ENCODE data around the gene TBC1D24. TPM values are rescaled to one million over a fixed set of nuclear protein-coding genes. Genes with fewer than 3 reads are reported as not detected.
A peak's percentile ranks its signal among the peaks of the same experiment; 100 is the strongest.
"Not testable (repeated sequence)": the region's sequence is repeated elsewhere in the genome, so short reads cannot be mapped to it uniquely, and the experiment has no call there.

Gene TBC1D24
- total and polyA plus RNA-seq, 9 of the 15 experiments (the other 6 are each of a cell fraction or from before 2014, with no cell fraction given), result 1.7 to 22.6 (median 7.2) TPM

DNA sequence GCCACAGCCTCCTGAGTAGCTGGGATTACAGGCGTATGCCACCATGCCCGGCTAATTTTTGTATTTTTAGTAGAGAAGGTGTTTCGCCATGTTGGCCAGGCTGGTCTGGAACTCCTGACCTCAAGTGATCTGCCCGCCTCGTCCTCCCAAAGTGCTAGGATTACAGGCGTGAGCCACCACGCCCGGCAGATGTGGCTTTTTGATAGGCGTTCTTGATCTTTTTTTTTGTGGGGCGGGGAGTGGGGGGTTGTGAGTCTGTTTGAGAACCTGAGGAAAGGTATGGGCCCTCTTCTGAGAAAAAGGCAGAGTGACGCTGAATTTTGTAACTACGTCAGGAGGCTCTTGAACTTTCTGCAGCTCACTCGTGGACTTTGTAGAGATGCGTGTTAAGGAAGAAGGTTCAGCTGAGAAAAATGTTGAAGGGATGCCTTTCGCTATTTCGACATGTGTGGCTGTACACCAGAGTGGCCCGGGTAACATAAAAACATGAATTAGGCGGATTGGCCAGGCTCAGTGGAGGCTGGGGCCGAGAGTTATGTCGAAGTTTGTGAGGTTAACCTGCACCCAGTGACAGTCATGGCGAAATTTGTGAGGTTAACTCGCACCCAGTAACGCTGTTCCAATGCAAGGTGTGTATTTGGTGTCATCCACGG, 64.4 kb downstream of the TBC1D24 start:
- in situ Hi-C loops (cut with MboI); H3K9me1 ChIP-seq (ENCODE audit: control insufficient read depth, insufficient read depth, low read length); intact Hi-C loops (cut with micrococcal nuclease); CTCF ChIA-PET (ENCODE audit: low intra/inter-chr PET ratio); H3K27ac ChIP-seq (ENCODE audit: extremely low read depth, low read depth, low read length); H2AFZ ChIP-seq (ENCODE audit: low read depth, low read length); H3K9ac ChIP-seq (ENCODE audit: insufficient read depth in 1 of 2, low read depth in 2 of 2, low read length in 2 of 2); H4K20me1 ChIP-seq (replicated peaks; ENCODE audit: control insufficient read depth, insufficient read depth, low read length); H3K9me3 ChIP-seq (replicated peaks; ENCODE audit: control insufficient read depth, insufficient read depth, low read depth, low read length); FAIRE-seq; H3K27me3 ChIP-seq (ENCODE audit: control insufficient read depth in 2 of 2, insufficient read depth in 2 of 2, low read length in 2 of 2); ATAC-seq: not testable (repeated sequence)
- peaks cover 12 to 25% of the 10 kb centered on the region in 2 experiments; a peak in 4 of 5 replicates for H3K4me1 ChIP-seq (replicated peaks in 1 of 2; ENCODE audit: control insufficient read depth in 2 of 2, insufficient read depth in 2 of 2, low read length in 2 of 2)
- H3K79me2 ChIP-seq (ENCODE audit: control insufficient read depth, insufficient read depth, low read length), result peaks cover 37% of the 10 kb centered on the region
- peaks cover 16% of the 10 kb centered on the region; the same call in 2 of the 3 replicates for H3K36me3 ChIP-seq (ENCODE audit: control insufficient read depth, insufficient read depth, low read length)
- TSS peak; percentile 51 for BruUV-seq (replicated peaks)
- H3K4me2 ChIP-seq (ENCODE audit: insufficient read depth, low read length), result 0 out of 2 replicates have a peak overlapping the region, but pooled peaks have one; percentile 3
- WGBS (ENCODE audit: insufficient coverage, low coverage, missing lambda C conversion rate), result 63% methylated on average over 24 of the region's 24 CpGs
- DNase-seq (ENCODE audit: extremely low read depth in 1 of 4, low spot score in 3 of 4), result peak in 1 of 4 experiments; percentile 42
- 0 out of 2 replicates have a peak overlapping the region, but pooled peaks have one; percentile 73 for H3K4me3 ChIP-seq
- peak; percentile 51 for TF ChIP-seq CBFA2T3 (IDR thresholded peaks at IDR 0.05)
- peak; percentile 31 to 48; a peak in 2 of 4 replicates for TF ChIP-seq TRIM24 (IDR thresholded peaks at IDR 0.05)
- TF ChIP-seq DPF2 (IDR thresholded peaks at IDR 0.05), result 0 out of 2 replicates have a peak, but pooled peaks have one; percentile 24
- 0 out of 2 replicates have a peak, but pooled peaks have one; percentile 30 for TF ChIP-seq CEBPB (tag; IDR thresholded peaks at IDR 0.05)
- TF ChIP-seq CXXC5 (CRISPR knock-in tag; IDR thresholded peaks at IDR 0.05), result peak; percentile 28; the same call in 1 of the 2 replicates
- POLR2A ChIA-PET, result interaction anchor here (0.6 kb wide), 1 partner anchor 20 kb away, joined by 4 read pairs; no protein-coding TSS in a partner anchor
